Testis (tissue), 2 donors: Measurements from ENCODE around the gene ELOVL1.

Source experiments
- POLR2A ChIP-seq: fragments of 450-650 bp; IDR thresholded peaks from one replicate; pipeline ENCODE4 v1.6.1; 2017; ENCODE audit warnings: antibody characterized with exemption, mild to moderate bottlenecking, moderate library complexity
- TF ChIP-seq, protein P1 (sequence below), 3 experiments: fragments of 450-650 bp in 2 of 3; fragments of 200-600 bp in 1 of 3; sonication (generic) in 1 of 3; IDR thresholded peaks; one replicate each; pipeline ENCODE4 v1.5.1; 2016 to 2019; ENCODE audit warnings: antibody characterized with exemption in 3 of 3, mild to moderate bottlenecking in 2 of 3, moderate library complexity in 1 of 3

DNA sequence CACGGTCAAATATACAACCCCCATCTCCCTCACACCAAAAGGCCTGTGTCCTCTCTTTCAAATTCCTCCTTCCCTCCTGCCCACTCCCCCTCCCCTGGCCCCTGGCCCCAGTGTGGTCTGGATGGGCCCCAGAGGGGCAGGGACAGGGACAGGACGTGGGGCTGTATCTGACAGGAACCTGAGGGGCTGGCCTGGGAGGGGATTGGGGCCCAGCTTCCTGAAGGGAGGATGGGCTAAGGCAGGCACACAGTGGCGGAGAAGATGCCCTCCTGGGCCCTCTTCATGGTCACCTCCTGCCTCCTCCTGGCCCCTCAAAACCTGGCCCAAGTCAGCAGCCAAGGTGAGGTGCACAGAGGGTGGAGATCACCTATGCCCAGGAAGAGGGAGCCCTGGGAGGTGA lies 30.2 kb downstream of the ELOVL1 start, which contains the start of gene MPL:
- TF ChIP-seq, protein P1, sequence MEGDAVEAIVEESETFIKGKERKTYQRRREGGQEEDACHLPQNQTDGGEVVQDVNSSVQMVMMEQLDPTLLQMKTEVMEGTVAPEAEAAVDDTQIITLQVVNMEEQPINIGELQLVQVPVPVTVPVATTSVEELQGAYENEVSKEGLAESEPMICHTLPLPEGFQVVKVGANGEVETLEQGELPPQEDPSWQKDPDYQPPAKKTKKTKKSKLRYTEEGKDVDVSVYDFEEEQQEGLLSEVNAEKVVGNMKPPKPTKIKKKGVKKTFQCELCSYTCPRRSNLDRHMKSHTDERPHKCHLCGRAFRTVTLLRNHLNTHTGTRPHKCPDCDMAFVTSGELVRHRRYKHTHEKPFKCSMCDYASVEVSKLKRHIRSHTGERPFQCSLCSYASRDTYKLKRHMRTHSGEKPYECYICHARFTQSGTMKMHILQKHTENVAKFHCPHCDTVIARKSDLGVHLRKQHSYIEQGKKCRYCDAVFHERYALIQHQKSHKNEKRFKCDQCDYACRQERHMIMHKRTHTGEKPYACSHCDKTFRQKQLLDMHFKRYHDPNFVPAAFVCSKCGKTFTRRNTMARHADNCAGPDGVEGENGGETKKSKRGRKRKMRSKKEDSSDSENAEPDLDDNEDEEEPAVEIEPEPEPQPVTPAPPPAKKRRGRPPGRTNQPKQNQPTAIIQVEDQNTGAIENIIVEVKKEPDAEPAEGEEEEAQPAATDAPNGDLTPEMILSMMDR (IDR thresholded peaks at IDR 0.05): no peak
- TF ChIP-seq POLR2A: no peak
